IPS-20b (cell line): Measurements from ENCODE around the gene DMXL1.
"Not testable (repeated sequence)": the region's sequence is repeated elsewhere in the genome, so short reads cannot be mapped to it uniquely, and the experiment has no call there.

Source experiments
- H3K27ac ChIP-seq: one replicate; pipeline ENCODE4 v1.5.1; 2013; ENCODE audit warnings: low read length
- H3K27me3 ChIP-seq: 2 replicates; pipeline ENCODE4 v1.6.1; 2013; ENCODE audit warnings: mild to moderate bottlenecking, low read length, inconsistent platforms; ENCODE audit not compliant: insufficient read depth
- H3K36me3 ChIP-seq: 2 replicates; pipeline ENCODE4 v1.6.1; 2013; ENCODE audit warnings: low read depth, mild to moderate bottlenecking, inconsistent platforms, low read length, moderate library complexity; ENCODE audit not compliant: insufficient read depth
- H3K4me1 ChIP-seq: 2 replicates; pipeline ENCODE4 v1.6.1; 2013; ENCODE audit warnings: mild to moderate bottlenecking, control low read depth, inconsistent platforms, low read length, moderate library complexity; ENCODE audit not compliant: insufficient read depth
- H3K4me3 ChIP-seq: 2 replicates; pipeline ENCODE4 v1.5.1; 2013; ENCODE audit warnings: mild to moderate bottlenecking, low read length, inconsistent platforms
- H3K9ac ChIP-seq: 2 replicates; pipeline ENCODE4 v1.6.1; 2013; ENCODE audit warnings: low read depth, mild to moderate bottlenecking, inconsistent platforms, low read length, moderate library complexity
- H3K9me3 ChIP-seq: 2 replicates; pipeline ENCODE4 v1.6.1; 2013; ENCODE audit warnings: mild to moderate bottlenecking, low read depth, low read length, inconsistent platforms; ENCODE audit not compliant: insufficient read depth

DMXL1 gene

GRCh38 chr5:119131530-119132304 lies 60.8 kb downstream of the DMXL1 start:
- H3K4me3 ChIP-seq, result no peak overlapping the region
- H3K36me3 ChIP-seq, result peaks cover 69% of the 10 kb centered on the region
- H3K4me1 ChIP-seq, result no peaks in the 10 kb centered on the region
- no peak overlapping the region for H3K9ac ChIP-seq
- H3K27ac ChIP-seq, result no peak overlapping the region
- no peaks in the 10 kb centered on the region for H3K27me3 ChIP-seq
- H3K9me3 ChIP-seq, result peaks cover 24% of the 10 kb centered on the region

GRCh38 chr5:119135743-119136142 lies 64.9 kb downstream of the DMXL1 start:
- H3K36me3 ChIP-seq, result peaks cover 85% of the 10 kb centered on the region
- H3K9me3 ChIP-seq, result peaks cover 64% of the 10 kb centered on the region
- H3K9ac ChIP-seq, result not testable (repeated sequence)

GRCh38 chr5:119136666-119137318 lies 65.9 kb downstream of the DMXL1 start:
- Histone ChIP-seq H3K4me1 (no peaks in the 10 kb centered on the region), H3K9me3 (peaks cover 74% of the 10 kb centered on the region), H3K27ac (no peak overlapping the region), H3K4me3 (no peak overlapping the region), H3K9ac (no peak overlapping the region), H3K27me3 (no peaks in the 10 kb centered on the region), H3K36me3 (peaks cover 77% of the 10 kb centered on the region)

More at GRCh38 chr5:119135743-119136142, 64.9 kb downstream of the DMXL1 start:
- H3K27me3 ChIP-seq, H3K4me1 ChIP-seq, H3K4me3 ChIP-seq, H3K27ac ChIP-seq: not testable (repeated sequence)

- H3K9me3 ChIP-seq, result no peaks in the 10 kb centered on the region
- peaks cover 46% of the 10 kb centered on the region for H3K36me3 ChIP-seq
- no peak overlapping the region for H3K4me3 ChIP-seq
- H3K4me1 ChIP-seq, result no peaks in the 10 kb centered on the region; the same call in 1 of the 2 replicates
- no peaks in the 10 kb centered on the region for H3K27me3 ChIP-seq
- H3K27ac ChIP-seq, result no peak overlapping the region
- H3K9ac ChIP-seq, result no peak overlapping the region
These were observed 82.7 kb downstream of the DMXL1 start for GRCh38 chr5:119153629-119154028.

- no peak overlapping the region for H3K9ac ChIP-seq
- no peaks in the 10 kb centered on the region for H3K27me3 ChIP-seq
- no peak overlapping the region for H3K4me3 ChIP-seq
- no peak overlapping the region for H3K27ac ChIP-seq
- peaks cover 22% of the 10 kb centered on the region for H3K36me3 ChIP-seq
- no peaks in the 10 kb centered on the region; the same call in 1 of the 2 replicates for H3K4me1 ChIP-seq
- H3K9me3 ChIP-seq, result no peaks in the 10 kb centered on the region
These were observed 87.3 kb downstream of the DMXL1 start for GRCh38 chr5:119158144-119158543.

GRCh38 chr5:119161430-119161829 lies 90.5 kb downstream of the DMXL1 start:
- Histone ChIP-seq H3K4me1 (peaks cover 4% of the 10 kb centered on the region), H3K27ac (no peak overlapping the region), H3K9ac (no peak overlapping the region), H3K9me3 (no peaks in the 10 kb centered on the region), H3K27me3 (no peaks in the 10 kb centered on the region), H3K4me3 (no peak overlapping the region), H3K36me3 (peaks cover 22% of the 10 kb centered on the region)

GRCh38 chr5:119166026-119166425 lies 95.1 kb downstream of the DMXL1 start:
- Histone ChIP-seq H3K27ac (no peak overlapping the region), H3K36me3 (peaks cover 35% of the 10 kb centered on the region), H3K9me3 (no peaks in the 10 kb centered on the region), H3K9ac (no peak overlapping the region), H3K27me3 (no peaks in the 10 kb centered on the region), H3K4me3 (no peak overlapping the region), H3K4me1 (peaks cover 9% of the 10 kb centered on the region; the same call in 1 of the 2 replicates)

GRCh38 chr5:119168401-119168800 lies 97.5 kb downstream of the DMXL1 start:
- H3K36me3 ChIP-seq, result peaks cover 47% of the 10 kb centered on the region
- H3K27ac ChIP-seq, result no peak overlapping the region
- H3K4me3 ChIP-seq, result no peak overlapping the region
- H3K9me3 ChIP-seq, result no peaks in the 10 kb centered on the region
- H3K27me3 ChIP-seq, result no peaks in the 10 kb centered on the region
- H3K9ac ChIP-seq, result no peak overlapping the region
- H3K4me1 ChIP-seq, result peaks cover 9% of the 10 kb centered on the region; the same call in 1 of the 2 replicates

- peaks cover 3% of the 10 kb centered on the region; the same call in 1 of the 2 replicates for H3K4me1 ChIP-seq
- no peaks in the 10 kb centered on the region for H3K27me3 ChIP-seq
- H3K36me3 ChIP-seq, result peaks cover 29% of the 10 kb centered on the region; the same call in 1 of the 2 replicates
- no peak overlapping the region for H3K27ac ChIP-seq
- no peak overlapping the region for H3K4me3 ChIP-seq
- H3K9ac ChIP-seq, result no peak overlapping the region
- no peaks in the 10 kb centered on the region for H3K9me3 ChIP-seq
These were observed 100.8 kb downstream of the DMXL1 start for GRCh38 chr5:119171686-119172085.

- H3K36me3 ChIP-seq, result peaks cover 38% of the 10 kb centered on the region
- H3K4me3 ChIP-seq, result no peak overlapping the region
These were observed 103.8 kb downstream of the DMXL1 start for GRCh38 chr5:119174578-119175163.

GRCh38 chr5:119176785-119177184 lies 105.9 kb downstream of the DMXL1 start:
- H3K9me3 ChIP-seq, result no peaks in the 10 kb centered on the region
- H3K36me3 ChIP-seq, result peaks cover 30% of the 10 kb centered on the region
- no peak overlapping the region for H3K4me3 ChIP-seq
- no peaks in the 10 kb centered on the region for H3K27me3 ChIP-seq
- H3K9ac ChIP-seq, result no peak overlapping the region
- H3K27ac ChIP-seq, result no peak overlapping the region
- H3K4me1 ChIP-seq, result peaks cover 4% of the 10 kb centered on the region; the same call in 1 of the 2 replicates

More at GRCh38 chr5:119174578-119175163, 103.8 kb downstream of the DMXL1 start:
- H3K9ac ChIP-seq, result no peak overlapping the region
- H3K9me3 ChIP-seq, result no peaks in the 10 kb centered on the region
- H3K27me3 ChIP-seq, result no peaks in the 10 kb centered on the region
- H3K27ac ChIP-seq, result no peak overlapping the region
- H3K4me1 ChIP-seq, result peaks cover 3% of the 10 kb centered on the region; the same call in 1 of the 2 replicates
